ENCODE results near the gene KLRC4. TPM values are rescaled to one million over a fixed set of nuclear protein-coding genes. Genes with fewer than 3 reads are reported as not detected.
"Not testable (repeated sequence)": the region's sequence is repeated elsewhere in the genome, so short reads cannot be mapped to it uniquely, and the experiment has no call there.

KLRC4 gene
- total RNA-seq, 6 experiments from 2014 or later: not detected

DNA sequence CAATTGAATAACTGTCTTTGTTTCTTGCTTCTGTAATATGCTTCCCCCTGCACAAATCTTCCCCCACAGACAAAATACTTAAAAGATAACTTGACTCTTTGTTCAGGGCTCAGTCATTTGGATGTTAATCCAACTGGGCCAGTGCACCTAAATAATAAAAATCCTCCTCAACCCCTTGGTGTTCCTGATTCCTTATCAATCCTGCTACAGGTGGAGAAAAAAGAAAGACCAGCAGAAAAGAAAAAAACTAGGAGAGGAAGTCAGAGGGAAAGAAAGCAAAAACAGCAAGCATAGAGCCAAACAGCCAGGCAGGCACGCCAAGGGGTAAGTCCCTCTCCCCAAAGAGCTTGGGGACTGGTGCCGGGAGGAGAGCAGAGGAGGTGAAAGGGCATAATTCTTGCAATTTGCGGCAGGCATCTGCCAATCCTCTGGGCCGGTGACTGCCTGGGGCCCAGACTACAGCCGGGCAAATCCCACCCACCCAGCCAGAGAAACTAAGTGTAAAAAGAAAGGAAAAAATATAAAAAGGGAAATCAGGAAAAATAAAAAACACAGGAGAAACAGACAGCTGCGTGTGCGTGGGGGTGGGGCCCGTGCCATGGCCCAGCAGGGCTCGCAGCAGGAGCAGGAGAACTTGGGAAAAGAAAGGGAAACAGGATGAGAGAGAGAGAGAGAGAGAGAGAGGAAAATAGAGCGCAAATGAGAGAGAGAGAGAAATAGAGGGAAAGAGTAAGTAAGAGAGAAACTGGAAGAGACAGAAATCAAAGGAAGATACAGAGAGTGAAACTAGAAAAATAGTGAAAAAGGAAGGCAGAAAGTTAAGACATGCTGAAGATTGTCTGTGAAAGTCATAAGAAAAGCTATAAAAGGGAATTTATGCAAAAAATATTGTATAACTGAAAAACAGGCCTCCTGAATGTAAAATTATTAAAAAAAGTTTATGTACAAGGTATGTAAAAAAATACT lies 41.1 kb downstream of the KLRC4 start:
- Mint-ChIP-seq H3K4me1 (ENCODE audit: low read depth) (peaks cover 12% of the 10 kb centered on the region; the same call in 1 of the 2 replicates), H3K9me3 (no peaks in the 10 kb centered on the region), H3K27me3 (ENCODE audit: insufficient read depth) (no peaks in the 10 kb centered on the region; the same call in 1 of the 2 replicates), H3K36me3 (ENCODE audit: low read depth) (peaks cover 8% of the 10 kb centered on the region; the same call in 1 of the 2 replicates), H3K4me3 (no peak overlapping the region), H3K27ac (no peak overlapping the region)
- DNase-seq: no peak
- TF ChIP-seq CTCF (IDR thresholded peaks at IDR 0.05): no peak

DNA sequence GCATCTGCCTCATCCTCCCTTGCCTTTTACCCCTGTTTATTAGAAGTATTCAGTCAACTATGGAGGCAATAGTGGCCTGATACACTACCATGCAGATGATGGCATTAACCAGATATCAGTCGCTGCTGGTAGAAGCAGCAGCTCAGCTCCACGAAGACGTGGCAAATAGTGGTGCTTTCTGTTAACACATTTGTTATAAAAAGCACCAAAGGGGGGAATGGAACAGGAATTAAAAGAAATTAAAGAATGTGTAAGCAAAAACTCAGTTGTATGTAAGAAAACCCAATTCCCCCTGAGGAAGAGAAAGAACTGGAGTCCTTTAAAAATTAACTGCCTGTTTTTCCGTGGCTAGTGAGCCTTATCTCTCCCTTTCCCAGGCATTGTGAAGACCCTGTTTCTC lies 41.8 kb downstream of the KLRC4 start:
- not testable (repeated sequence) for H3K4me3 Mint-ChIP-seq; H3K27ac Mint-ChIP-seq; DNase-seq; H3K9me3 Mint-ChIP-seq; H3K27me3 Mint-ChIP-seq (ENCODE audit: insufficient read depth); H3K36me3 Mint-ChIP-seq (ENCODE audit: low read depth); H3K4me1 Mint-ChIP-seq (ENCODE audit: low read depth)

DNA sequence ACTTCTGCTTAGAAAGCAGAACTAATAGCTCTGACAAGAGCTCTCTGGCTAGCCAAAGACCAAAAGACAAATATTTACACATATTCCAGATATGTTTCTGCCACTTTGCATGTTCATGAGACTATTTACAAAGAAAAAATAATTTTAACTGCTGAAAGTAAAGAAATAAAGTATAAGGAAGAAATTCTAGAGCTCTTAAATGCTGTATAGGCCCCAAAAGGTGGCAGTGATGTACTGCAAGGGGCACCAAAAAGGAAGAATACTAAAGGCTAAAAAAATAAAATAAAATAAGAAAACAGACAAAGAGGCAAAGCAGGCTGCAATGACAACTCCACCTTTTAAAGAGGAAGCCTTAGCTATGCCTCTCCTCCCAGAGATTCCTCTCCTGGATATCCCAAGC lies 42.7 kb downstream of the KLRC4 start:
- Mint-ChIP-seq H3K4me1 (ENCODE audit: low read depth) (peaks cover 3% of the 10 kb centered on the region), H3K27me3 (ENCODE audit: insufficient read depth) (no peaks in the 10 kb centered on the region; the same call in none of the 2 replicates), H3K4me3 (no peak overlapping the region), H3K36me3 (ENCODE audit: low read depth) (peaks cover 8% of the 10 kb centered on the region; the same call in 1 of the 2 replicates), H3K27ac (no peak overlapping the region), H3K9me3 (no peaks in the 10 kb centered on the region)
- peak; percentile 57 for TF ChIP-seq CTCF (IDR thresholded peaks at IDR 0.05)
- peak; percentile 33 for DNase-seq

DNA sequence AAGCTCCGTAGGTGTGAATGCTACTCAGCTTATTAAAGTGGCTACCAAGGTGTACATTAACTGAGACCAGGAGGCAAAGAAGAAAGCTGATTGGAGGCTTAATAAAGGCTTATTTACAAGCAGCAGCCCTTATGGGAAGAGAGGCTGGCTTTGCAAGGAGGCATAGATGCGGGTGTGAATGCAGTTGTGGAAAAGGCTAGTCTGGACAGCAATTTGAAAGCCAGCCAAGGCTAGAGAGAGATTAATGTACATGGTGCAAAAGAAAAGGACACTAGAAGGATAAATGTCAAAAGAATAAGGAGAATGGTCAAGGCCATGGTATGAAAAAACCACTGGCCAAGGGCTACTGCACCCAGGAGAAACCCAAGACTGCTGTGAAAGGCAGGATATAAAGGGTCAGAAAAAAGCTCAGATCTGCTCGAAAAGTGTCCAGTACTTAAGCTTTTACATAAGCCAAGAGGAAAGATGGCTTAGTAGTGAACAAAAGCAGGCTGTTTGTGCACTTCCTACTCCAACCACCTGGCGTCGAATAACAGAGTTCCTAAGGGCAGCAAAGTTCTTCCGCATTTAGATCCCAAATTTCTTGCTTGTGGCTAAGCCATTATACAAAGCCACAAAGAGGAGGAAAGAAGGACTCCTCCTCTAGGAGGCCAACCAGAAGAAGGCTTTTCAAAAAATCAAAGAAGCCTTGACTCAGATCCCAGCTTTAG lies 43.7 kb downstream of the KLRC4 start:
- H3K27ac Mint-ChIP-seq: no peak overlapping the region
- no peak for DNase-seq
- H3K27me3 Mint-ChIP-seq (ENCODE audit: insufficient read depth): no peaks in the 10 kb centered on the region; the same call in none of the 2 replicates
- H3K36me3 Mint-ChIP-seq (ENCODE audit: low read depth): peaks cover 8% of the 10 kb centered on the region; the same call in 1 of the 2 replicates
- H3K9me3 Mint-ChIP-seq: no peaks in the 10 kb centered on the region
- TF ChIP-seq CTCF (IDR thresholded peaks at IDR 0.05): peak; percentile 53
- no peaks in the 10 kb centered on the region; the same call in none of the 2 replicates for H3K4me1 Mint-ChIP-seq (ENCODE audit: low read depth)
- H3K4me3 Mint-ChIP-seq: no peak overlapping the region

- H3K27ac Mint-ChIP-seq: no peak overlapping the region
- H3K36me3 Mint-ChIP-seq (ENCODE audit: low read depth): peaks cover 8% of the 10 kb centered on the region; the same call in 1 of the 2 replicates
- H3K4me3 Mint-ChIP-seq: no peak overlapping the region
- H3K27me3 Mint-ChIP-seq (ENCODE audit: insufficient read depth): no peaks in the 10 kb centered on the region; the same call in 1 of the 2 replicates
- no peaks in the 10 kb centered on the region for H3K9me3 Mint-ChIP-seq
- H3K4me1 Mint-ChIP-seq (ENCODE audit: low read depth): no peaks in the 10 kb centered on the region; the same call in none of the 2 replicates
- TF ChIP-seq CTCF (IDR thresholded peaks at IDR 0.05): no peak
- peak; percentile 67 for DNase-seq
Measured at GRCh38 chr12:10364815-10365622, 44.5 kb downstream of the KLRC4 start.
